Suprapubic skin (tissue), 4 donors: ENCODE data around the gene CSF1.
"Not testable (repeated sequence)": the region's sequence is repeated elsewhere in the genome, so short reads cannot be mapped to it uniquely, and the experiment has no call there.

Experiments
- CTCF ChIP-seq, 2 donors: fragments of 200-600 bp in 1 of 2; fragments of 450-650 bp in 1 of 2; sonication (generic) in 1 of 2; IDR thresholded peaks; one replicate each; pipeline ENCODE4 v1.5.1; 2016 to 2019; ENCODE audit warnings: antibody characterized with exemption in 2 of 2, mild to moderate bottlenecking in 1 of 2, moderate library complexity in 1 of 2
- EP300 ChIP-seq: sonication (generic); formaldehyde crosslinking; IDR thresholded peaks from one replicate; pipeline ENCODE4 v1.6.1; 2017; ENCODE audit warnings: antibody characterized with exemption
- POLR2A ChIP-seq, 2 donors: fragments of 450-650 bp; IDR thresholded peaks; one replicate each; pipeline ENCODE4 v1.6.1; 2017; ENCODE audit warnings: antibody characterized with exemption in 2 of 2, mild to moderate bottlenecking in 2 of 2, moderate library complexity in 2 of 2
- POLR2AphosphoS5 ChIP-seq, 3 donors: sonication (generic); formaldehyde crosslinking; IDR thresholded peaks; one replicate each; pipeline ENCODE4 v1.6.1; 2017; ENCODE audit warnings: antibody characterized with exemption in 3 of 3

- not testable (repeated sequence) for TF ChIP-seq CTCF (IDR thresholded peaks at IDR 0.05); POLR2AphosphoS5 (IDR thresholded peaks at IDR 0.05); EP300; POLR2A (IDR thresholded peaks at IDR 0.05)
These were observed 9.7 kb downstream of the CSF1 start for GRCh38 chr1:109920391-109920790.
